Activated naive CD4-positive, alpha-beta T cell (primary cell): ENCODE measurements around the gene MYPN.
"Not testable (repeated sequence)": the region's sequence is repeated elsewhere in the genome, so short reads cannot be mapped to it uniquely, and the experiment has no call there.

Source experiments
- DNase-seq, 4 experiments: peaks; one replicate each; lab custom pipeline; 2025; lab: John Stamatoyannopoulos, UW

MYPN gene

DNA sequence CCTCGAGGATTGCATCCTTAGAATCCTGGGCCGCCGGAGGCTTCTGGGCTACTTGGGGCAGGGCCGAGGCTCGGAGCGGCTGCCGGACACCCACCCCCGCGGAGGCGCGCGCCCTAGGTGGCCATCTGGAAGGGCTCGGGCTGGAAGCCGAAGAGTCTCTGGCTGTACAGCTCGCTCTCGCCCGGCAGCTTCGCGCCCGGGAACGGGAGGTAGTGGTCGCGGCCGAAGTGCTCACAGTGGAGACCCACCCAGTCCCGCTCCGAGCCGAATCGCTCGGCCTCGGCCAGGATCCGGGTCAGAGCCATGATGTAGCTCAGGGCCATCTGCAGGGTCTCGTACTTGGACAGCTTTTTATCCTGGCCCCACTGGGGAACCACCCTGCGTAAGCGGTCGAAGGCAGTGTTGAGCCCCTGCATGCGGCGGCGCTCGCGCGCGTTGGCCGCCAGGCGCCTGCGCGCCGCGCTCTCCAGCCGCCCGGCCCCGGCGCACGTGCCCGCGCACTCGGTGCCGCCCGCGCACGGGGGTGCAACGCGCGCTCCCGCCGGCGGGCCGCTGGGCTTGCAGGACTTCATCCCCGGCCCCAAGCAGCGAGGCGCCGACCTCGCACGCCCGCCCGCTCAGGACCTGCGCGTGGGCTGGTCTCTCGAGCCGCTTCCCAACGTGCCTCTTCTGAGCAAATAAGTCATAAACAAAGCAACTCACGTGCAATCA lies 122.0 kb downstream of the MYPN start:
- DNase-seq: peak in 1 of 4 experiments; percentile 2

DNA sequence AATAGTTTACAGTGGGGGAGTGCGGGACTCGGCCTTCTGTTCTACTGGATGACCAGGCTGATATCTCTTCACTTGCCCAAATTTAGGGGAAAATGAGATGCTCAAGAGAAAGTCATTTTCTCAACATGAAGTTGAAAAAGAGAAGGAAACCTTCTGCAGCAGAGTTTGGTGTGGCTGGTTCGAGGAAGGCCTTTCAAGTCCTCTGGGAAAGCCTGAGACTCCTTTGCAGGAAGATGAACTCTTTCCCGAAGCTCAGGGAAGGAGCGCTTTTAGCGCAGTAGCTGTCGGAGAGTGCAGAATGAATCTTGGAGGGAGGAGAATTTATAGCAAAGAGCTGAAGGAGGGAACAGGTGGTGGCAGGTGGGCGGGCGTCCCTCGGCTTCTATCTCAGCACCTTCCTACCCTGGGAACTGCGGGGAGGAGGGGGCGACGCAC lies 122.5 kb downstream of the MYPN start, which contains the start of gene ATOH7:
TSS of gene ATOH7 (minus strand) at position 297 of the 435 bp plus-strand sequence. CDS start 436 bp downstream, outside the sequence.
- no peak for DNase-seq

DNA sequence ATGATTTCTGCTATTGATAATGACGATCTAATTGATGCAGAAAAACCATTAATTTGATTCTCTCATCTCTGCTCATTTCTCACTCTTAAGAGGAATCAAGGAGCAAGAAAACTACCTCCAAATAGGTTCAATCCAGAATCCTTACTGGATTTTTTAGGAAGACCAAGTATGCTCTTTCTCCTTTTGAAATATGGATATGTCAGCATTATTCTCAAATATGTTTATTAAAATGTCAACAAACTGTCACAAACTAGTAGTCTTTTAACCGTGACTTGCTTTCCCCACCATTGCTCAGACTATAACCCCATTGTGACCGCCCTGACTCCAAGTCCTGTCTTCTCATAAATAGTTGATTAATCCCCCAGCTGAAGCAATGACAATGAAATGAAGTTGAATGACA lies 123.8 kb downstream of the MYPN start:
- no peak for DNase-seq

DNA sequence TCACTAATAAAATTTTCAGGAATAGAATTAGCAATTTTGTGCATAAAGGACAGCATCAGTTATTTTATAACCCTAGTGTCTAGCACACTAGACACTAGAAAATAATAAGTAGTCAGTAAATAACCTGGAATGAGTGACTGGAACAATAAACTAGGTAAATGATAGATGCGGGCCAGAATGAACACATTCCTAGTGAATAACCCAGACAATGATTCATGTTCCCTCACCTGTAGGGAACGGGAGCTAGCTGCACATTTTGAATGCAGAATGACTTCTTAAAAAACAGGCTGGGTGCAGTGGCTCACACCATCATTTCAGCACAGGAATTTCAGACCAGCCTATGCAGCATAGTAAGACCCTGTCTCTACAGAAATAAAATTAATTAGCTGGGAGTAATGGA lies 125.8 kb downstream of the MYPN start:
- DNase-seq: no peak

DNA sequence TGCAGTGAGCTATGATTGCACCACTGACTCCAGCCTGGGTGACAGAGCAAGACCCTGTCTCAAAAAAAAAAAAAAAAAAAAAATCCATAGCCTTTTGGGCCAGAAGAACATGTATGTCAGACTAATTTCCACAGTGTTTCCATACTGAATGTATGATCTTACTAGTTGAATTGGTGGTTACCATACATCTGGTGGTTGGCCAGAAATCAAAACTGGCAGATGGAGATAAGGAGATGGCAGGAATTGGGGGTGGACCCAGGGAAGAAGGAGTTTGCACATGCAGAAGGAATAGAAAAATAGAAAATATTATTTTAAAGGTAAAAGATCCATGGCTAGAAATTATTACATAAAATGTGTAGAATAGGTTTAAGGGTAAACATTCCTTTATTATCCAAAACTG lies 126.3 kb downstream of the MYPN start:
- DNase-seq: no peak

DNA sequence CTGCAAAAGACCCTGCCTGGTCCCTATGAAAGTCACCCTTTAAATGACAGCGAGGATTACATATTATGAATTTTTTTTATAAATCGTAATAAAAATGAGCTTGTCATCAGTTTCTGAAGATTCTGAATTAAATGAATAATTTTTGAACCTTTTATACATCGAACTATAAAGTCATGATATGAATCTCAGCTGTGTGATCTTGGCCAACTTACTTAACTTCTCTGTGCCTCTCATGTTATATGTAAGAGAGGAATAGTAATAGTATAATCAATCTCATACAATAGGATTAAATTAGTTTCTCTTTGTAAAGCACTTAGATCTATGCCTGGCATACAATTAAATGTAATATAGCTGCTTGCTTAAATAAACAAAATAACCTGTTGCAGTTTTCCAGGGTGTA lies 127.9 kb downstream of the MYPN start:
- DNase-seq: no peak

DNA sequence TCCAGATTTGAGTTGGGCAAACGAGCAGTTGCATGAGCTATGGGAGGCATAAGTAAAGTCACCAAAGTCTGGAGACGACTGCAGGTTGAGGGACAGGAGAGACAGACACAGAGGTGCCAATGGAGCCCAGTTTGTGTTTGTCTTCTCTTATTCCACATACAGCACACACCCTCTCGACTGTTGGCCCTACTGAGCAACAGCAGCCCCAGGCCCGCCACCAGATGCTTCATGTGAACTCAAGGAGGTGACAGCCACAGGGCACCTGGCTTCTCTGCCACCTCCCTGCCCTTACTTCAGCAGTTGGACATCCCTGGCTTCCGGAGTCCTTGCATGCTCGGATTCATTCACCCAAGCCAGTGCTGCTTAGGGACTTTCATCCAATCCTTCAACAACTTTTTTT lies 129.1 kb downstream of the MYPN start:
- DNase-seq: no peak

DNA sequence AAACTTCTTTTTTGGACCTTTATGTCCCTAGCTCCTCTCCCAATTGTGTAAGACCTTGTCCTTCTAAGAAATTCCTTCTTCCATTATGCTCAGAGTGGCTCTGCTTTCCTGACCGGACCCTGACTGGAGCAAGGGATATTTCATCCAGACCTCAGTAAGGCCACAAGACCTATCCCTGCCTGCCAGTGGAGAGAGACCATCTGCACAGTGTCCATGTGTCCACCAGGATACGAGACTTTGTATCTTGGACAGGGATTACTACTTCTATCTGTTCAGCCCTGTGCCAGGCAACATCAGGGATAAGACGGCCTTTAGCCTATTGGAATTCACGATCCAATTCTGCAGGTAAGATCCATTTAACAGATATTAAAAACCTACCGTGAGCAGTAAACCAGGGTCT lies 129.8 kb downstream of the MYPN start:
- DNase-seq: no peak

DNA sequence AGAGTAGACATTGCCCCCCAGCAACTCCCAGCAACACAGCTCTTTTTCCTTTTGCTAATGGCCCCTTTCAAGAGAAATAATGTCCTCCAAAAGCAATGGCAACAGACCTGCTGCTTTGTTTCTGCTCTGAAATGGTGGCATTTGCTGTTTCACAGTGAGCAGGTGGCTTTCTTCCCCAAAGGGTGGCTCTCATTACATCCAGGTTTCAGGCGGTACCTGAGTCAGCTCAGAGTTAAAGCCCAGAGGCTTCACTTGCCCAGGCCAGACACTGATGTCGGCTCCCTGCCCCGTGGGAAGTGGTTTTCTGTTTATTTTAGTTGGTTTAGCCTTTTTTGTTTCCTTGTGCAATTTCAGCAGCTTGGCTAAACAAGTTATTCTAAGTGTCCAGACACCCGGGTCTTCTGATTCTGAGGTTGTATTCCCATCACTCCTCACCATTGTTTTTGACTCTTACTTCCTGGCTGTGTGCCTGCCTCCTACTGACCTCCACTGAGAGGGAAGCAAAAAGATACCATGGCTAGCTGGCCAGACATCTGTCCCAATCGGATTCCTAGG lies 130.4 kb downstream of the MYPN start:
- no peak for DNase-seq

DNA sequence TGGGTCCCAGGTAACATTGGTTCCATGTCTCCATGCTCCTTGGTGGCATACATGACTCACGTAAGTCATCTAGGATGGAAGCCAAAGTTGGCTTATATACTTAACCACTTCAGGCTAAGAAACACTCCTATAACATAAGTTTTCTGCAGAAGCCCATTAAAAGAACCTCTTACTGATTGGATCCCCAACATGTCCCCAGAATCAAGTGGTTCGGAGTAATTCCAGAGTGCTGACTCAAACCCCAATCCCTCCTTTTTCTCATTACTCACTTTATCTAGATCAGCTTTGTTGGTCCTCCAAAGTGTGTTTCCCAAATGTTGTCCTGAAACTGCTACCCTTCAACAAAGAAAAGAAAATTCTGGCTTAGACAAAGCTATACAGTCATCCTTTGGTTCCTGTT lies 132.8 kb downstream of the MYPN start:
- no peak for DNase-seq

DNA sequence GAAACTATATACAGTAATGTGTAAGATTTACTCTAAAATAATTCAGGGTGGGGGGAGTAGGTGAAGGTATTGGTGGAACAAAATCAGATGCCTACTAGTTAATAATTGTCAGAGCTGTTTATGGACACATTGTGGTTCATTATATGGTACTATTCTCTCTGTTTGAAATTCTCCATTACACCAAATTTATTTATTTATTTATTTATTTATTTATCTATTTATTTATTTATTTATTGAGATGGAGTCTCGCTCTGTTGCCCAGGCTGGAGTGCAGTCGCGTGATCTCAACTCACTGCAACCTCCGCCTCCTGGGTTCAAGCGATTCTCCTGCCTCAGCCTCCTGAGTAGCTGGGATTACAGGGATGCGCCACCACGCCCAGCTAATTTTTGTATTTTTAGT lies 137.1 kb downstream of the MYPN start:
- DNase-seq: not testable (repeated sequence)

DNA sequence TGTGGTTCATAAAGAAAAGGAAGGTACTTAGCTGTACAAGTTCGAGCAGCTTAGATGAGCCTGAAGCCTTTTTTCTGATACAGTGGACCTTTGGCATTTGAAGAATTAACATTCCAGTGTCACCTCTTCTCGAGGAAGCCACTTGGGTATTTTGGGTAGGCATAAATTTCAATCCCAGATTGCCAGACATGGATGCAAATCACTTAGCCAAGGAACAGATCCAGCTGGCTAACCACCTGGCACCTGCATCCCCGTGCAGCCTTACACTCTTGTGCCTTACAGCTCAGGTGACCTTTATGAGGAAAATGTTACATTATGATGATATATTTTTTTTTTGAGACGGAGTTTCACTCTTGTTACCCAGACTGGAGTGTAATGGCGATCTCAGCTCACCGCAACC lies 138.6 kb downstream of the MYPN start:
- DNase-seq: no peak

DNA sequence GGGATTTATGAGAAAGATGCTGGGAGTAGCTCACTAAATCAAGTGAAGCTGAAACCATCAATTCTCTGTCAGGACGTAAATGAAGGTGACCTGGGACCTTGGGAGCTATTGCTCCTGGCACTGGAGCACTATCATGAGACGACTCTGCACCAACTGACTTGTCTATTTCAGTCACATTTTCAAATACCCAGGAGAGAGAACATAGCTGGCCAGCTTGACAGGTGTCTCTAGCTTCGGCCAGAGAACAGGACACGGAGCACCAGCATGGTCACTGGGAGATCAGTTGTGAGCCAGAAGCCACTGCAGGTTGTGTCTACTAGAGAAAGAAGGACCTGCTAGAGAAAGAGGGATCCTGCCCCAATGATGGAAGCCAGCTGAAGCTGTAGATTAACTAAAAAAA lies 140.0 kb downstream of the MYPN start:
- no peak for DNase-seq

DNA sequence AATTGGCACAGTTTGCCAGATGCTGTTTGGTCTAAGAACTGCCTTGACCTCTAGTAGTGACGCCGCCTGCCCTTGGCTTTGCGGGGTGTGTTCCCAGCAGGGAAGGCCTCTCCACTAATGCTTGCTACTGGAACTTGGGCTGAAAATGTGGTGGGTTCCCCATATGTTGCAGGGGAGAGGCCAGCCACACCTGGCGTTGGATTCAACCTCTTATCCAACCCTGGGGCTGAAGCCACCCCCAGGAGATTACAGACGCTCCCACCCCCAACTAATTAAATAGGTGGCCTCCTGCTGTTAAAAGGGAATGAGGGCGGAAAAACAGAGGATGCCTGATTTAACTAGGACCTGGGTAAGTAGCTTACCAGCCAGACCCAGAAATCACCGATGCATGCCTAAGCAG lies 141.9 kb downstream of the MYPN start:
- no peak for DNase-seq

DNA sequence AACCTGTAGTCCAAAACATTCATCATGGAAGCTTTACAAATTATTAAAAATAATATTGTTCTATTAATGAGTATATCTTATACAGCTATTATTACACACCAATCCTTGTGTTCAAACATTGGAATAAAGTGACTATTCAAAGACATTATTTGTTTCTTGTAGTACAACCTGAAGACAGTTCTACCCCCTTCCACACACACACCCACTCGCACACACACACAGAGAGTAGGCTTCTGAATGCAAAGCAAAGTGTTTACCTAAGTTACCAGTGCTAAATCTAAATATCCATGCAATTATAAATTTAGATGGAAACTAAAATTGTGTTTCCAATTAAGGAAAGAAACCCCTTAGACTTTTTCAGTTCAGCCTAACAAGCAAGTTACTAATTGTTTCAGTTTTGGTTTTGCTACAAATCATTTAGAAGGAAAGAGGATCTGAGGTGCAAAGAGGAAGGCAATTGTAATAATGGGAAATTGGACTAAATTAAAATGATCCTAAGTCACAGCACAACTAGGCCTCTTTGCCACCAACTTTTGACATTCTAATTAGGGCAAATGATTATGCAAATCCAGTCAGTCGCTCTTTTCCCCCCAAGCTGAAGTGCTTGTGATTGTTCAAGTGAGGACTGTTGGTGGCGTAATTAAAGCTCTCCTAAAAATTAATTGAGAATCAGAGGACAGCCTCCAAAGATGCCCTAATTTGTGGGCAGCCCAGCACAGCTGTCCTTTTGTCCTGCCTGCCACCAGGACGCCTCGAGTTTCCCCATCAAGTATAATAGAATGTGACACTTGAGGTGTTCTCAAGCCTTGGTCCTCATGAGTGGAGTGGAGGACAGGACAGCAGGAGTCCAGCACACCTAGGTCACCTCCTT lies 142.6 kb downstream of the MYPN start:
- no peak for DNase-seq

DNA sequence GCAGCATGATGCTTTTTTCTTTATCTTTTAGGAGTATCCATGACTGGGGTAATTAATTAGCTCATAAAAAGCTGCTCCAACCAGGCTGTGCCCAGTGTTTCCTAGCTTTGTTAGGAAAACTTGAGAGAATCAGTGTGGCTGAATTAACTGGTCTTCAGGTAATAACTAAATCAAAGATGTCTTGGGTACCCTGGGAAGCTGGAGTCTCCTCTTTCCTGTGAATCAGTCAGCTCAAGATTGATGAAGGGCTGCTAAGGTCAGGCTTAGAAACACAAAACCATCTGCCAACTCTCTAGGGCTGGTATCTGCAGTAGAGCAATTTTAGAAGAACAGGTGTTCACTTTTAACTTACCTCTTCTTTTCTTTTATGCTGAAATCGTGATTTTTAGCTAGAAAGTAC lies 144.1 kb downstream of the MYPN start:
- DNase-seq: no peak

DNA sequence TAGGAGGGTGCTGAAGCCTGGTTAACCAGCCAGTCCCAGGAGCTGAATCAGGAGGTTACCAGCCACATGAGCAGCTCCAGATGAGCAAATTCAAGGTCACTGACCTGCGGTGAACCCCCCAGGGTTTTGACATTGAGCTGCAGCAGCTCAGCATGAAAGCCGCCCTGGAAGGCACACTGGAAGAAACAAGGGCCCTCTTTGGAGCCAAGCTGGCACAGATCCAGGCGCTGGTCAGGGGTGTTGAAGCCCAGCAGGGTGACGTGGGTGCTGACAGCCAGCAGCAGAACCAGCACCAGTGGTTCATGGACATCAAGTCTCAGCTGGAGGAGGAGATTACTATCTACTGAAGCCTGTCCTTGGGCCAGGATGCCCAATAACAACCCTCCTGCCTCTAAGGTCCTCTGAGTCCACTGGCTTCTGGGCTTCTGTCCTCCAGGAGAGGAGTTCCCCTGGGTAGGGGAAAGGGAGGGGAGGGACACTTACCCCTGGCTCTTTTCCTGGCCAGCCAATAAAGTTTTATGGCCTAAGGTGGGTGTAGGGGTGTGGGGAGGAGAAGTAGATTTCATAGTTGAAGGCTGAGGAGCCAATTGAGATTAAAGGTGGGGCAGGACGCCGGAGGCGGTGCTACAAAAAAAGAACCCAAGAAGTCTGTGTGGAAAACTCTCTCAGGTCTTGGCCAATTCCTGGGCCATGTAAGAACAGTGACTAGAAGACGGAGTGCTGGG lies 152.0 kb downstream of the MYPN start:
- no peak for DNase-seq
